Measurements from ENCODE around the gene TTC31.
"Not testable (repeated sequence)": the region's sequence is repeated elsewhere in the genome, so short reads cannot be mapped to it uniquely, and the experiment has no call there.

TTC31 gene

DNA sequence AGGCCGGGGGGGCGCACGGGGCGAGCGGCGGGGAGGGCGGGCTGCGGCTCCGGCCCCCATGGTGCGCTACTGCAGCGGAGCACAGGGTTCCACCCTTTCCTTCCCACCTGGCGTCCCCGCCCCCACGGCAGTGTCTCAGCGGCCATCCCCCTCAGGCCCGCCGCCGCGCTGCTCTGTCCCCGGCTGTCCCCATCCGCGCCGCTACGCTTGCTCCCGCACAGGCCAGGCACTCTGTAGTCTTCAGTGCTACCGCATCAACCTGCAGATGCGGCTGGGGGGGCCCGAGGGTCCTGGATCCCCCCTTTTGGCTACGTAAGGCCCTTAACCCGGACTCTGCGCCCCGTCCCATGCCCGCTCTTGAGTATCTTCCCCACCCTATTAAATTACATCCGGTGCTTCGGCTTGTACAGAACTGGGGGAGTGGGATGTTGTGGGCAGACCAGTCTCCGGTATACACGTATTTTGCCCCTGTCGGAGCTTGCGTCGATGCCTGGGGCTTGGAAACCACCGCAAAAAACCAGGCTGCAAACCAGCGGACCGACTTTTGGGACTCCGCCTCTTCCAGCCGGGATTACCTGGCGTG, 25.2 kb upstream of the TTC31 start:
- DNase-seq = peak; percentile 94

DNA sequence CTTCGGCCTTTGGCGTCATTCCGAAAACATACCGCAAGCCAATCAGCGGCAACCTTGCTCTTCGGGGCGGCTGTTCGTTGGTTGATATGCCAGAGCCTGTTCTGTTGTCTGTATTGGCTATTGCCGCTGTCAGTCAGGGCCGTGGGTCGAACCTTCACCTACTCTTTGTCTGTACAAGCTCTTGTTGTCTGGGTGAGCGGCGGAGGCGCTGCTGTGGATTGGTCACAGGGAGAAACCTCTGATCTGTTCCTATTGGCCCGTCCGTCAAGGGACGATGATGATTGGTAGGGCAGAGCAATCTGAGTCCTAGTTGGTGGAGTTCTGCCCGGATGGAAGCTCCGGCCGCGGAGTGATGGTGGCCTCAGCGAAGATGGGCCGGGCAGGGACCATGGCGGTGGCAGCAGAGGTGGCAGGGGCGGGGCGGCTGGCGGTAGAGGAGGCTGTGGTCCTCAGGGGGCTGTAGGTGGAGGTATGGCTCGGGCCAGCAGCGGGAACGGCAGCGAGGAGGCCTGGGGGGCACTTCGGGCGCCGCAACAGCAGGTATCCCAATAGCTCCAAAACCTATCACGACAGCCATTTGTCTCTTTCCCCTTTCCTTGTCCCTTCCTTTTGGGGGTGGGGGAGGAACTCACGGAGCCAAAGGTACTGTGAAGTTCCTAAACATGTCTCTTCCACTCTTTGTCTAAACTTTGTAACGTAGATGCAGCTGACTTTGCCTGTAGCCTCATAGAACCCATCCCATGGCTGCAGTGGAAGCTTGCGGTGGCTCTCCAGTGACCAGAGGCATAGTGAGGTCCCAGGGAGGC, 24.5 kb upstream of the TTC31 start, which contains the start of gene WBP1:
Gene WBP1, plus strand, starts transcription at position 307 of the 806 bp plus-strand sequence. Its CDS starts 165 bp downstream, at position 472.
- DNase-seq = peak; percentile 99

DNA sequence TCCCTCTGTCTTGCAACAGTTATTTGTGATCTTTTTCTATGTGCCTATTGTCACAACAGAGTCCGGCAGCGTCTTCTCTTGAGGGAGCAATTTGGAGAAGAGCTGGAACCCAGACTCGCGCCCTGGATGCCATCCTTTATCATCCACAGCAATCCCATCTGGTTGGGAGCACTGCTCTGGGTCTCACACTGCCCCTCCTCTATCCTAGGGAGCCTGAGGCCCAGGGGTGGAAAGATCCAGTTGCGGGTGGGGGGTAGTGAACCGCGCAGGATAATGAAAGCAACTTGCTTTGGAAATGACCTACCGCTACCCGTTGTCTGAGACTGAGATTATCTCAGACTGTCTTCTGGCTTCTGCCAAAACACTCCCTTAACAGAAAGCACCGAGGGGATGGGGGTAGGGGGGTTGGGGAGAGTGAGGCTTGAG, 23.9 kb upstream of the TTC31 start:
- no peak for DNase-seq

DNA sequence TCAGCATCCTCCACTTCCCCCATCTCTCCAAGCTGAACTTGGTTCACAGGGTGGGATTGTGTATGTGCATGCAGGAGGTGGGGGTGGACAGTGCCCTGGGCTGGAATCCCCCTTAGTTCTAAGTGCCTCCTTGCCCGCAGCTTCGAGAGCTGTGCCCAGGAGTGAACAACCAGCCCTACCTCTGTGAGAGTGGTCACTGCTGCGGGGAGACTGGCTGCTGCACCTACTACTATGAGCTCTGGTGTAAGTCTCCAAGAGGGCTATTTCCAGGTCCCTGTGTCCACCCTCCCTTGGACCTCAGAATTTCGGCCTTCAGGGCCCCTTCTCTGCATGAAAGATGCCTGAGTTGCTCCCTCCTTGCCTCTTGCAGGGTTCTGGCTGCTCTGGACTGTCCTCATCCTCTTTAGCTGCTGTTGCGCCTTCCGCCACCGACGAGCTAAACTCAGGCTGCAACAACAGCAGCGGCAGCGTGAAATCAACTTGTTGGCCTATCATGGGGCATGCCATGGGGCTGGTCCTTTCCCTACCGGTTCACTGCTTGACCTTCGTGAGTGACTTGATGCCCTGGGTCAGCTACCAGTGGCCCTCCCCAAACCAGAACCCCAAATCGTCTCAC, 23.3 kb upstream of the TTC31 start:
- DNase-seq = not testable (repeated sequence)

DNA sequence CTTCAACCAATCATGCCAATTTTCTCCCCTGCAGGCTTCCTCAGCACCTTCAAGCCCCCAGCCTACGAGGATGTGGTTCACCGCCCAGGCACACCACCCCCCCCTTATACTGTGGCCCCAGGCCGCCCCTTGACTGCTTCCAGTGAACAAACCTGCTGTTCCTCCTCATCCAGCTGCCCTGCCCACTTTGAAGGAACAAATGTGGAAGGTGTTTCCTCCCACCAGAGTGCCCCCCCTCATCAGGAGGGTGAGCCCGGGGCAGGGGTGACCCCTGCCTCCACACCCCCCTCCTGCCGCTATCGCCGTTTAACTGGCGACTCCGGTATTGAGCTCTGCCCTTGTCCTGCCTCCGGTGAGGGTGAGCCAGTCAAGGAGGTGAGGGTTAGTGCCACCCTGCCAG, 22.7 kb upstream of the TTC31 start:
- DNase-seq = not testable (repeated sequence)

DNA sequence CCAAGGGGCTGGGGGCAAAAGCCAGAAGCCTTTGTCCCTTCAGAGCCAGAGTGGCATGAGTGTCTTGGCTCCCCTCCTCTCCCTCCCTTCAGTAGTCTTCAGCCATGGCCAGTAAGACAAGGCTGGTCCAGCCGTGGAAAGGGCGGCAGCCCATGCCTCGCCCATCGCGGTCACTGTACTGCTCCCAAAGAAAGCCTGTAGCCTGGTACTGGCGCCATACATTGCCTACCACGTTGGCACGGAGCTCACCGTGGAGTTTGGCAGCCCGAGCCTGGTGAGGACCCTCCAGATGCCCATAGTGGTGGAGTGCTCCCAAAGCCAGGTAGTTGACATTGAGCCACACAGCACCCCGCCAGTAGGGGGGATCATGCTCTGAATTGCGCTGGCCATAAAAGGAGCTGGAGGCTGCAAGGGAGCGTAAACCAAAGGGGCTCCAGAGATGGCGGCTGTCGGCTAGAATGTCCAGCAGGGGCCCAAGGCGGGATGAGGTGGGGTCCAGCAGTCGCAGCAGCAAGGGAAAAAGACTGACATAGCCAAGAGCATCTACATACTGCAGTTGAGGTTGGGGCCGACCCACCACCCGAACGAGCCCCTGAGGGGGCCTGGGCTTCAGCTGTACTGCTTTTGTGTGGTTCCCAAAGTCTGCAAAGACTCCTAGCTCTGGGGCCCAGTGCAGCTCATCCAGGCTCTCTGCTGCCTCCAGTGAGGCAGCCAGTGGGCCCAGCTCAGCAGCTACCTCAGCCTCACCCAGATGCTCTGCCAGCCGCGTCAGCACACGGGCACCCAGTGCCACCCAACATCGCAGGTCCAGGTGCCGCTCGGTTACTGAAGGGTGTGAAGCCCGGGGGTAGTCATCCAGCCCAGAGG, 21.5 kb upstream of the TTC31 start:
- no peak for DNase-seq

DNA sequence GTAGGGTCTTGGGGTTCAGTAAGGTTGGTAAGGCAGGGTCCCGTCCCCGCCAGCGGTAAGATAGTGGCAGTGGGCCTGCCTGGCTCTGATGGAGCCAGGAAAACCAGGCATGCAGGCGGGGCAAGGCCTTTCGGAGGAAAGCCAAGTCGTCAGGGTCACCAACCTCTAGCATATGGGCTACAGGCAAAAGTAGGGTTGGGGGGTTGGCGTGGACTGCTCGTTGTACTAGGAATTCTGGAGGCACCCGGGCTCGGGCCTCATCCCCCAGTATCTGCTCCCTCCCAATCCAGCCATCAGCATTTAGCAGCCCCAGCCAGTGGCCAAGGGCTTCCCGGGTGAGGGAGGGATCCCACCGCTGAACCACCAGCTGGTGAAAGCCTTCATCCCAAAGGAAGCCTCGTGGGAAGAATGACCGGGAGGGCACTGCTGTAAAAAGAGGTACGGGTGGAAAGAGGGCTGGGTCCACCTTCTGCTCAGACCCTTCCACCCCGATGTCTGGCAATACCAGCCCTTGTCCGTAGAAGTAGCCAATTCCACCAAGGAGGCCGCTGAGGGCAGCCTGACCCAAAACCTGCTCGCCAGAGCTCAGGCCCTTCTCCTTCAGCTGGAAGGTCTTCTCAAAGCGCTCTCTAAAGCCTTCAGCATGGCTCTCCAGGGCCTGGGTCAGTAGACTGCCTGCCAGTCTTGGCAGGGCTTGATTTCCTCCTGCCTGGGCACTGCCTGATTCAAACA, 20.7 kb upstream of the TTC31 start:
- DNase-seq = no peak

DNA sequence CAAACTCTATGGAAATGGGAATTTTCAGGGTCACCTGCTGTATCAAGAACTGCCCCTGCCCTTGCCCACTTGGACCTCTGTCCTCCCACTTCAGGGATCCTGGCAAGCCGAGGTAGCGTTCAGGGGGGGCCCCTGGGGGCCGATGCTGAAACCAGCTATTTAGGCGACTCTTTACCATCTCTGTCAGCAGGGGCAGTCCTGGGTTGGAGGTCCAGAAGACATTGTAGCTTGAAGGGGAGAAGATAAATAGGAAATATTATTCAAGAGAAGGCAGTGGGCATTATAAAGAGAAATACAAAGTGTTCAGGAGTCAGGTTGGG, 20.1 kb upstream of the TTC31 start:
- DNase-seq = no peak

DNA sequence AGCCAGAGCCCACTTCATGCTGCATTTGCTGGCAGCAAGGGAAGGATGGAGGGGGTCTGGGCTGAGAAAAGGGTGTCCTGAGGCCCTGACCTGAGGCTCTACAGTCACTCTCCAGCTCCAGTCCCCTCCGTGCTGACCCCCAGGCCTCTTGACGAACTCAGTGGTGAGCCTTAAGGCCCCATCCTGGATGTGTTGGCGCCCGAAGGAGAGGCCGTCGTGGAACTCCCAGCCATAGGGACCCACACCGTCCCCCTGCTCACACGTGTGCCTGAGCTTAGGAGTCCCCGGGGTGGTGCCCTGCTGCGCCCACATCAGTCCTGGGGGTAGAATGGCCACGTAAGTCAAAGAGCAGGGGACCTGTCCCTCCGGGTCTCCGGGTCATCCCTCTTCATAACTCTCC, 18.5 kb upstream of the TTC31 start:
- no peak for DNase-seq

DNA sequence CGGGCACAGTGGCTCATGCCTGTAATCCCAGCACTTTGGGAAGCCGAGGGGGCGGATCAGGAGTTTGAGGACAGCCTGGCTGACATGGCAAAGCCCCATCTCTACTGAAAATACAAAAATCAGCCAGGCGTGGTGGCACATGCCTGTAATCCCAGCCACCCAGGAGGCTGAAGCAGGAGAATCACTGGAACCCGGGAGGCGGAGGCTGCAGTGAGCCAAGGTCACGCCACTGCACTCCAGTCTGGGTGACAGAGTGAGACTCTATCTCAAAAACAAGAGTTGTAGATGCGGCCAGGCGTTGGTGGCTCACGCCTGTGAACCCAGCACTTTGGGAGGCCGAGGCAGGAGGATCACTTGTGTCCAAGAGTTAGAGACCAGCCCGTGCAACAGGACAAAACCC, 12.1 kb upstream of the TTC31 start:
- not testable (repeated sequence) for DNase-seq

DNA sequence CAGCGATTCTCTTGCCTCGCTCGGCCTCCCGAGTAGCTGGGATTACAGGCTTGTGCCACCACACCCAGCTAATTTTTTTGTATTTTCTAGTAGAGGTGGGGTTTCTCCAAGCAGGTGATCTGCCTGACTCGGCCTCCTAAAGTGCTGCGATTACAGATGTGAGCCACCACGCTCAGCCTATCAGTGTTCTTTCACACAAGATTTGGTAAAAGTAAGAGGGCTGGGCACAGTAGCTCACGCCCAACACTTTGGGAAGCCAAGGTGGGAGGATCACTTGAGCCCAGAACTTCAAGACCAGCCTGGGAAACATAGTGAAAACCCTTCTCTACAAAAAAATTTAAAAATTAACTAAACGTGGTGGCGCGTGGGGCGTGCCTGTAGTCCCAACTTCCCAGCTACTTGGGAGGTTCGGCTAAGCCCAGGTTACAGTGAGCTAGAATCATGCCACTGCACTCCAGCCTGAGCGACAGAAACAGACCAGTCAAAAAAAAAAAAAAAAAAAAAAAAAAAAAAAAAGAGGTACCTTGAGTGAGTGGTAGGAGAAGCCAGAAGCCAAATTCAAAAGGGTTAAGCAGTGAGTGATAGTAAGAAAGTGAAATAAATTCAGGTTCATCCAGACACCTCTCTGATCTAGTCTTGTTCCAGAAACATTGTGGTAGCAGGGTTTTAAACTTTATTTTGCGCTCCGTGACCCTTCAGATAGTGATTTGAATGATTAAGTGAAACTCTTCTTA, 11.4 kb upstream of the TTC31 start:
- no peak for DNase-seq

DNA sequence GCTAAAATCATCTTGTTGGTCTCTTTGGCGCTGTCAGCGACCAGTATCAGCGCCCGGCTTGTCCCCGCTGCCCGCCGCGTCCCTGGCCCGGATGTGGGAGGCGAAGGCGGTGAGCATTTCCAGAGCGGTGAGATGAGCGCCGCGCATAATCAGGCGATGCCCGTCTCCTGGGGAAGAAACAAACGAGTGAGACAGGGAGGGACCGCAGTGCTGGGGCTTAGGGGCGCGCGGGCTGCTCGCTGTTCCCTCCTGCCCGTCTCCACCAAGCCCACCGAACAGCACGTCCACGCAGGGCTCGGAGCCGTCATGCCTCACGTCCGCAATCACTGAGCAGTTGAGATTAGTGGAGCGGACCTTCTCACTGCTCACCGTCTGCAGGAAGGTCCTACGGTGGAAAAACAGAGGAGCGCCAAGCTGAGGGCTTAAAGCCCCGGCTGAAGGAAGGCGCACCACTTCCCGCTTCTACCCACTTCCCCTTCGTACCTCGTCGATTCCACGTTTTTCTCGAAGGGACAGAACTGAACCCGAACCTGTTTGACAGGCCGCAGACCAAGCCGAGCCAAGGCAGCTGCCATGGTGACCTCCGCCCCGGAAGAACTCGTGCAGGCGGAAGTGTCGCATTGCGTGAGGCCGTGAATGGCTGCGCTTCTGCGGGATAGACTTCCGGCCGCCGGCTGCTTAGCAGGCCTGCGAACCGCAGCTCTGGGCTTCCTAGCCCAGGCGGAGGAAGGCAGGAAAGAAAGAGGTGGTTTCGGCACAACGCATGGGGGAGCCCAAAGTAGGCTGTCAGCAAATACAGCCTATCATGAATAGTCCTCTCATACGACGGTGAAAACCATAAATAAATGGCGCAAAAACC, 10.6 kb upstream of the TTC31 start, which contains the start of gene MRPL53:
Gene MRPL53, minus strand, starts transcription at position 595 of the 859 bp plus-strand sequence. Its CDS starts 20 bp downstream, at position 575.
- DNase-seq = peak; percentile 98

DNA sequence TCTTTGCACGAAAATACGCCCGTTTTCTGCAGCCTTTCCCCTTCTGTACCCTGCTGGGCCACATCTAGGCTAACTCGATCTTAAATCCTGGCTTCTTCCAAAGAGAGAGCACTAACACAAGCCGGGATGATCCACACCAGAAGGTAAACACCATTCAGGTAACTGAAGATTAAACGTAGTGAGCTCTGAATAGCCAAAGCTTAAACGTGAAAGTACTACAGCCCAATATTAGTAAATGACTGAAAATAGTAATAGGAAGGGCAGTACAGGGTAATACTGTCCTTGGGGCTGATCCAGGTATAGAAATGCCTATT, 10.0 kb upstream of the TTC31 start:
- DNase-seq = no peak

DNA sequence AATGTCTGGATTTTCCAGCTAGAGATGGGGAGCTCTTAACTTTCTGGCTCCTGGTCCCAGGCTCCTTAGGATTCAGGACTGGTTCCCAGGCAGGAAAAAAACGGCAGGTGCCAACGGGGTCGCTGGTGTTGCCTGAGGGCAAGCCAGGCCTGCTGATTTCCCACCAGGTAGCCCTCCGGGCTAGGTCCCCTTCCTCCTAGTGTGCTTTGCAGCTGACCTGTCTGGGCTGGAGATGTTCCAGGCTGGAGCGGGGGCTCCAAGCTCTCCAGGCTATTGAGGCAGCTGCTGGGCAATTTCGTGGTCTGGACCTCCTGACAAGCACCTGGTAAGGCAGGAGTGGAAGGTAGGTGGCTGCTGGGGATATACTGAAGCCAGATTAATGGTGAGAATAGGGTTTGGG, 8.4 kb upstream of the TTC31 start:
- no peak for DNase-seq

DNA sequence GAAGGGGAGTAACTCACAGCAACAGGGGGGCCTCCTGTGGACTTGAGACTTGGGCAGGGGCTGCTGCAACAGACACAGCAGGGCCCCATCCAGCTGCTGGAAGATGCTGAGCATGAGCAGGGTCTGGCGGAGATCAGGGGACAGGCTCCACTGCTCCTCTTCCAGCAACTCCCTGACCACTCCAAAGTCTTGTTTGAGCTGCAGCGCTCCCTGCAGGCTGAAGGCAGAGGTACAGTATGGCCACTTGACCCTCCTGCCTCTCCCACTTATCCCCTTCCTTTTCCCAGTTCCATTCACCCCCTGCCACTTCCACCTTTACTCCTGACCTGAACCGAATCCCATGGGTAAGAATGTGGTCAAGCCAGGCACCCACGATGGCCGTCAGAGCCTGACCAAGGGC, 8.0 kb upstream of the TTC31 start:
- no peak for DNase-seq

DNA sequence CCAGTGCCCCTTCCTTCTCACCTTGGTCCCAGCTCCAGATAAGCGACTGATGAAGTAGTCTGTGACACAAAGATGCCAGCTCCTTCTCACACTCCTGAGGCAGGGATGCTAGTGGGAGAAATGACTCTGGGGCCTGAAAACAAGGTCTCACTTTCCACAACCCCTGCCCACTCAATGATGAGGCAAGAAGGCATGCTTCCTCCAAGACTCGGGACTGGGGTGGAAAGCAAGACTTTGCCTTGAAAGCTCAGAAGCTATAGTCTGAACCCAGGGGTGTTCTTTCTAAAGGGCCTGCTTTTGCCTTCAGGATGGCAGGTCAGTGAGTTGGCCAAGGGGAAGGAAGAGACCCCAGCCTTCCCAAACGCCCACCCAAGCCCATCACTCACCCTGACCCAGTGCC, 1.4 kb upstream of the TTC31 start:
- no peak for DNase-seq

DNA sequence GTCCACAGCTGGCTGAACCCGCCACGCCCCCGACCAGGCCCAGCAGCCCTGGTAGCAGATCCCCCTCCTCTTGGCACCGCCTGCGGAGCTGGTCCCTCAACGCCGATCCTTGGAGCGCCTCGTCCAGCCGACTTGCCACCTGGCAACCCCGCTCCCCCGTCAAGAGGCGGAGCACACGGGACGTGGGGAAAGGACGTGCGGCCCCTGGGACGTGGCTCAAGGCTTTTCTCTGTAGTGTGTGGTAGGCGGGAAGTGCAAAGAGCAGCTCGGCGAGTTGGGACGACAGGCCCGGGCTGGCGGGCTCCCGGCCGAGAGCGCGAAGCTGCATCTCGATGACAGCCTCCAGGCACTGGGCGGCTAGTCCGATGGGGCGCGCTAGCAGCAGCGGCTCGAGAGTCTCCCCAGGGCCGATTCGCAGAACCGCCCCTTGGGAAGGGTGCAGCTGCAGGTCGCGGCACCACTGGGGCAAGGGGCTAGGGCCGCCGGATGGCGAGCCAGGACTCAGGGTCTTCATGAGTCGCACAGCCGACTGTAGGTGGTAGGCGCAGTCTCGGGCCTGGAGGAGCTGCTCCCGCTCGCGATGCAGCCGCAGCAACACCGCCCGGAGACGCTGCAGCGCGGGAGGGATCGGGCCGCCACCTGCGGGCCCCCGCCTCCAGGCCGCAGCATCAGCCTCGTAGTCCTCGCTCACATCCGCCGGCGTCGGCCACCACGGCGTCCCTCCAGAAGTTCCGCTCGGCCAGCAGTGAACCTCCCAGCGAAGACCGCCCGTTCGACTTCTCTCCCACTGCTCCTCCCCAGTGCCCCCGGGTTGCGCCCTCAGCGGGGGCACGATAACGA, 700 bp upstream of the TTC31 start:
- peak; percentile 84 for DNase-seq

DNA sequence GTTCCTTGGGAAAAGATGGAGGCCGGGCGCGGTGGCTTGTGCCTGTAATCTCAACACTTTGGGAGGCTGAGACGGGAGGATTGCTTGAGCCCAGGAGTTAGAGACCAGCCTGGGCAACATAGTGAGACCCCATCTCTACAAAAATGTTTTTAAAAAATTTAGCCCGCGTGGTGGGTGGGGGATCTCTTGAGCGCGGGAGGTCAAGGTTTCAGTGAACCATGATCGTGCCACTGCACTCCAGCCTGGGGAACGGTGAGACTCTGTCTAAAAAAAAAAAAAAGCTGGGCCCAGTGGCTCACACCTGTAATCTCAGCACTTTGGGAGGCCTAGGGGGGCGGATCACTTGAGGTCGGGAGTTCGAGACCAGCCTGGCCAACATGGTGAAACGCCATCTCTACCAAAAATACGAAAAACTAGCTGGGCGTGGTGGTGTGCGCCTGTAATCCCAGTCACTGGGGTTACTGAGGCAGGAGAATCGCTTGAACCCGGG, 839 bp downstream of the TTC31 start:
- not testable (repeated sequence) for DNase-seq

DNA sequence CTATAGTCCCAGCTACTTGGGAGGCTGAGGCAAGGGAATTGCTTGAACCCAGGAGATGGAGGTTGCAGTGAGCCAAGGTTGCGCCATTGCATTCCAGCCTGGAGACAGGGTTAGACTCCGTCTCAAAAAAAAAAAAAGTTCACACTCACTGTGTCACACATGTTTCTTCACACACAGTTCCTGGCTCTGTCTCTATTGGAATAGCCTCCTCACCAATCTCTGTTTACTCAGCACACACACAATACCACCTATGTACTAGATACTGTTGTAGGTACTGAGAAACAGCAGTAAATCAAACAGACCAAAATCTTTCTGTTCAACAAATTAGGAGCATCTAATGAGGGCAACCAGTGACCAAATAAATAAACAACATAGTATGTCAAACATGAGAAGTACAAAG, 3.3 kb downstream of the TTC31 start:
- no peak for DNase-seq
